ENCODE results near the gene CUL7. TPM values are rescaled to one million over a fixed set of nuclear protein-coding genes. Genes with fewer than 3 reads are reported as not detected.
A peak's percentile ranks its signal among the peaks of the same experiment; 100 is the strongest.

CUL7 gene
- polyA plus RNA-seq, 1 donor (not counting 4 experiments of a cell fraction or from before 2014, with no cell fraction given), result 8.1 TPM

DNA sequence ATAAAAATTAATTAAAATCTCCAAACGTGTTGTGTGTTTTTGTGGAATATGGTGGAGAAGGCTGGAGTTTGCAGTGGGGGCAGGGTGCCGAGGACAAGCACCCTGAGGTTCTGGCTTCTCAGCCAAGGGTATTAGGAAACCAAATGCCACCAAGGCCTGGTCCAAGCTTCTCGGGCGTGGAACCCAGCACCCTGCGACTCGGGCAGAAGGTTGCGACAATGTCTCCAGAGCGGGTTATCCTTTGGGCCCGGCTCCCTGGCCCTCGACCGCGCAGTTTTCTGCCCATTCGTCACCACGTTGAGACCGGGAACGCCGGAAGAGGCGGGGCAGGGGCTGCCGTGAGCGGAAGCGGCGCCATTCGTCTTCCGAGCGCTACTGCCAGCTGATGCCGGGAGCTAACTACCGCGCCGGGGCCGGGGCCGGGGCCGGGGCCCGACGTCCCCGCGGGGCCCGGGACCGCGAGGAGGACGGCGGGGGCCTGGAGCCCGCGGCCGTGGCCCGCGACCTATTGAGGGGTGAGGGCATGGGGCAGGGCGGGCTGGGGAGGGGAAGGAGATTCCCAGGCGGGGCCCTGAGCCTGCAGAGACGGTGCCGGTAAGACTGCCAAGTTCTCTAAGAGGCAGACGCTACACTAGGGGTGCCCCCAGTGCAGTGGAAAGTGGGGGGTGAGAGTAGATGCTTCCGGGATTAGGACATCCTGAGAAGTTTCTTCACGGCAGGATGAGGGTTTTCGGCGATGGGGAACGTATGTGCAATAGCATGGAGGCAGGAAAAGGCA, 32.2 kb downstream of the CUL7 start, which contains the start of gene RRP36:
RRP36 (plus strand) TSS at position 354 of the 778 bp plus-strand sequence; CDS start at position 386, 32 bp downstream.
- dilution Hi-C loops (cut with MboI; ENCODE audit: extremely low pct_ligation_motif_present, low sequenced_read_pairs), result no loop called here
- H3K4me3 ChIP-seq (ENCODE audit: control insufficient read depth in 2 of 3, extremely low read depth in 1 of 3, insufficient read depth in 2 of 3, low read depth in 1 of 3, low read length in 3 of 3), result peak within 1 kb of the TSS; percentile 83 to 99 (median 97)
- no peaks in the 10 kb centered on the region for H3K27me3 ChIP-seq (ENCODE audit: control insufficient read depth, extremely low read depth, insufficient read depth, low read length)
- H3K27ac ChIP-seq (ENCODE audit: control insufficient read depth, insufficient read depth, low read length), result peak within 1 kb of the TSS; percentile 80
- no peak for TF ChIP-seq EZH2 (IDR thresholded peaks at IDR 0.05; ENCODE audit: low read length)
- TF ChIP-seq, protein P1, sequence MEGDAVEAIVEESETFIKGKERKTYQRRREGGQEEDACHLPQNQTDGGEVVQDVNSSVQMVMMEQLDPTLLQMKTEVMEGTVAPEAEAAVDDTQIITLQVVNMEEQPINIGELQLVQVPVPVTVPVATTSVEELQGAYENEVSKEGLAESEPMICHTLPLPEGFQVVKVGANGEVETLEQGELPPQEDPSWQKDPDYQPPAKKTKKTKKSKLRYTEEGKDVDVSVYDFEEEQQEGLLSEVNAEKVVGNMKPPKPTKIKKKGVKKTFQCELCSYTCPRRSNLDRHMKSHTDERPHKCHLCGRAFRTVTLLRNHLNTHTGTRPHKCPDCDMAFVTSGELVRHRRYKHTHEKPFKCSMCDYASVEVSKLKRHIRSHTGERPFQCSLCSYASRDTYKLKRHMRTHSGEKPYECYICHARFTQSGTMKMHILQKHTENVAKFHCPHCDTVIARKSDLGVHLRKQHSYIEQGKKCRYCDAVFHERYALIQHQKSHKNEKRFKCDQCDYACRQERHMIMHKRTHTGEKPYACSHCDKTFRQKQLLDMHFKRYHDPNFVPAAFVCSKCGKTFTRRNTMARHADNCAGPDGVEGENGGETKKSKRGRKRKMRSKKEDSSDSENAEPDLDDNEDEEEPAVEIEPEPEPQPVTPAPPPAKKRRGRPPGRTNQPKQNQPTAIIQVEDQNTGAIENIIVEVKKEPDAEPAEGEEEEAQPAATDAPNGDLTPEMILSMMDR (optimal IDR thresholded peaks at IDR 0.05 in 1 of 3, IDR thresholded peaks at IDR 0.05 in 1 of 3, conservative IDR thresholded peaks at IDR 0.05 in 1 of 3; ENCODE audit: extremely low read depth in 1 of 3, insufficient read depth in 2 of 3, low read length in 3 of 3), result no peak
- H4K20me1 ChIP-seq (ENCODE audit: control insufficient read depth, extremely low read depth, insufficient read depth, low read length), result no peaks in the 10 kb centered on the region
- FAIRE-seq (no peak), DNase-seq (ENCODE audit: low read depth, low spot score) (no peak)
- H3K4me2 ChIP-seq (ENCODE audit: control insufficient read depth, extremely low read depth, insufficient read depth, low read depth, low read length), result peak within 1 kb of the TSS; percentile 90
- H3K79me2 ChIP-seq (ENCODE audit: control insufficient read depth, insufficient read depth, low read length), result peaks cover 48% of the 10 kb centered on the region
- peak within 1 kb of the TSS; percentile 93 for H3K9ac ChIP-seq (ENCODE audit: control insufficient read depth, extremely low read depth, insufficient read depth, low read length)
- H3K9me3 ChIP-seq (ENCODE audit: control insufficient read depth, low read depth, low read length), result no peaks in the 10 kb centered on the region
- H3K4me1 ChIP-seq (ENCODE audit: control insufficient read depth, extremely low read depth, insufficient read depth, low read length), result peaks cover 8% of the 10 kb centered on the region
- H3K36me3 ChIP-seq (ENCODE audit: control insufficient read depth in 2 of 2, extremely low read depth in 1 of 2, insufficient read depth in 2 of 2, low read length in 2 of 2), result peaks cover 24 to 26% of the 10 kb centered on the region in 2 experiments
- no peaks in the 10 kb centered on the region for H3K9me1 ChIP-seq (ENCODE audit: control insufficient read depth, extremely low read depth, insufficient read depth, low read length)
- H2AFZ ChIP-seq (ENCODE audit: control insufficient read depth, low read length), result peak within 1 kb of the TSS; percentile 96

DNA sequence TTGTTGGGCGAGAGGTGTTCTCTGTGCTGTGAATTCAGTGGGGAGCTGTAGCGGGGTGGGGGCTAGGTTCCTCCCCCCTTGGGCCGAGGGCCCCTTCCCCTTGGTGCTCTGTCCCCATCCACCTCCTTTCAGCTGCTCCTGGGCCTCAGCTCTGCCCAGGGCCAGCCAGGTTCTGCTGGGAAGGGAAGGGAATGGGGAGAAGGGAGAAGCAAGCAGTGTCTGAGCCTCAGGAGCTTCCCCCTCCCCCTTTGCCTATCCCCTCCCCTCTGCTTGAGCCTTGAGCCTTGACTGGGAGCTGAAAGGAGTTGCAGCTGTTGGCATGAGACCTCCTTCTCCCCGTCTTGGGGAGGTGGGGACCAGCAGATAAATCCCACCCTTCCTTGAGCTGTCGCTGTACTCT, 32.8 kb downstream of the CUL7 start:
- Histone ChIP-seq H3K9ac (ENCODE audit: control insufficient read depth, extremely low read depth, insufficient read depth, low read length) (peak overlapping the region; percentile 93), H3K27me3 (ENCODE audit: control insufficient read depth, extremely low read depth, insufficient read depth, low read length) (no peaks in the 10 kb centered on the region), H3K4me2 (ENCODE audit: control insufficient read depth, extremely low read depth, insufficient read depth, low read depth, low read length) (peak overlapping the region; percentile 90), H3K79me2 (ENCODE audit: control insufficient read depth, insufficient read depth, low read length) (peaks cover 51% of the 10 kb centered on the region), H3K27ac (ENCODE audit: control insufficient read depth, insufficient read depth, low read length) (peak overlapping the region; percentile 80), H2AFZ (ENCODE audit: control insufficient read depth, low read length) (peak overlapping the region; percentile 96), H3K4me3 (ENCODE audit: control insufficient read depth in 2 of 3, extremely low read depth in 1 of 3, insufficient read depth in 2 of 3, low read depth in 1 of 3, low read length in 3 of 3) (peak overlapping the region in 2 of 3 experiments; percentile 97 to 99), H4K20me1 (ENCODE audit: control insufficient read depth, extremely low read depth, insufficient read depth, low read length) (no peaks in the 10 kb centered on the region), H3K9me1 (ENCODE audit: control insufficient read depth, extremely low read depth, insufficient read depth, low read length) (no peaks in the 10 kb centered on the region), H3K9me3 (ENCODE audit: control insufficient read depth, low read depth, low read length) (no peaks in the 10 kb centered on the region), H3K36me3 (ENCODE audit: control insufficient read depth in 2 of 2, extremely low read depth in 1 of 2, insufficient read depth in 2 of 2, low read length in 2 of 2) (peaks cover 20 to 21% of the 10 kb centered on the region in 2 experiments), H3K4me1 (ENCODE audit: control insufficient read depth, extremely low read depth, insufficient read depth, low read length) (peaks cover 8% of the 10 kb centered on the region)
- no peak for TF ChIP-seq EZH2 (IDR thresholded peaks at IDR 0.05; ENCODE audit: low read length)
- TF ChIP-seq, protein P1 (optimal IDR thresholded peaks at IDR 0.05 in 1 of 3, IDR thresholded peaks at IDR 0.05 in 1 of 3, conservative IDR thresholded peaks at IDR 0.05 in 1 of 3; ENCODE audit: extremely low read depth in 1 of 3, insufficient read depth in 2 of 3, low read length in 3 of 3), result no peak
- dilution Hi-C loops (cut with MboI; ENCODE audit: extremely low pct_ligation_motif_present, low sequenced_read_pairs), result no loop called here
- FAIRE-seq (no peak), DNase-seq (ENCODE audit: low read depth, low spot score) (no peak)

All from keratinocyte (primary cell).